Measurements from ENCODE around the gene SPOCK2. TPM values are rescaled to one million over a fixed set of nuclear protein-coding genes. Genes with fewer than 3 reads are reported as not detected.
A peak's percentile ranks its signal among the peaks of the same experiment; 100 is the strongest.

SPOCK2 gene
- total RNA-seq, 1 donor from 2014 or later = 9.6 TPM

- intact Hi-C loops (cut with DNase I) = no loop called here
- peak; percentile 10 for ATAC-seq (ENCODE audit: poor library complexity)
These were observed 61.9 kb downstream of the SPOCK2 start for GRCh38 chr10:72026278-72027111.

GRCh38 chr10:72025832-72026231, 62.5 kb downstream of the SPOCK2 start:
- intact Hi-C loops (cut with DNase I) = no loop called here
- ATAC-seq (ENCODE audit: poor library complexity) = no peak
- no peak for DNase-seq

More at GRCh38 chr10:72026278-72027111, 61.9 kb downstream of the SPOCK2 start:
- DNase-seq = peak; percentile 73

GRCh38 chr10:72025400-72025799, 63.0 kb downstream of the SPOCK2 start:
- no peak for DNase-seq
- ATAC-seq (ENCODE audit: poor library complexity) = no peak
- intact Hi-C loops (cut with DNase I) = no loop called here

GRCh38 chr10:72024596-72024995, 63.8 kb downstream of the SPOCK2 start:
- intact Hi-C loops (cut with DNase I) = no loop called here
- ATAC-seq (ENCODE audit: poor library complexity) (no peak), DNase-seq (no peak)

- no peak for DNase-seq
- intact Hi-C loops (cut with DNase I) = no loop called here
- ATAC-seq (ENCODE audit: poor library complexity) = no peak
These were observed 66.1 kb downstream of the SPOCK2 start for GRCh38 chr10:72022228-72022627.

- DNase-seq (no peak), ATAC-seq (ENCODE audit: poor library complexity) (no peak)
- intact Hi-C loops (cut with DNase I) = no loop called here
These were observed 67.2 kb downstream of the SPOCK2 start for GRCh38 chr10:72020914-72021809.

GRCh38 chr10:72019085-72019876, 69.1 kb downstream of the SPOCK2 start:
- ATAC-seq (ENCODE audit: poor library complexity) (no peak), DNase-seq (no peak)
- intact Hi-C loops (cut with DNase I) = no loop called here

- DNase-seq (peak; percentile 82), ATAC-seq (ENCODE audit: poor library complexity) (peak; percentile 82)
- intact Hi-C loops (cut with DNase I) = no loop called here
These were observed 71.6 kb downstream of the SPOCK2 start for GRCh38 chr10:72016608-72017300.

GRCh38 chr10:72015841-72016240, 72.5 kb downstream of the SPOCK2 start:
- DNase-seq (no peak), ATAC-seq (ENCODE audit: poor library complexity) (no peak)
- intact Hi-C loops (cut with DNase I) = no loop called here

- ATAC-seq (ENCODE audit: poor library complexity) = no peak
- no peak for DNase-seq
- intact Hi-C loops (cut with DNase I) = no loop called here
These were observed 73.4 kb downstream of the SPOCK2 start for GRCh38 chr10:72014785-72015480.

- ATAC-seq (ENCODE audit: poor library complexity) = no peak
- DNase-seq = peak; percentile 30
- intact Hi-C loops (cut with DNase I) = no loop called here
These were observed 74.2 kb downstream of the SPOCK2 start for GRCh38 chr10:72014197-72014596.

GRCh38 chr10:72013202-72013945, 75.0 kb downstream of the SPOCK2 start:
- intact Hi-C loops (cut with DNase I) = no loop called here
- DNase-seq (peak; percentile 77), ATAC-seq (ENCODE audit: poor library complexity) (peak; percentile 48)

- DNase-seq = no peak
- intact Hi-C loops (cut with DNase I) = no loop called here
- ATAC-seq (ENCODE audit: poor library complexity) = no peak
These were observed 75.6 kb downstream of the SPOCK2 start for GRCh38 chr10:72012796-72013195.

- intact Hi-C loops (cut with DNase I) = no loop called here
- no peak for ATAC-seq (ENCODE audit: poor library complexity)
- DNase-seq = no peak
These were observed 76.3 kb downstream of the SPOCK2 start for GRCh38 chr10:72011976-72012512.

GRCh38 chr10:72011468-72011867, 76.9 kb downstream of the SPOCK2 start:
- DNase-seq (no peak), ATAC-seq (ENCODE audit: poor library complexity) (no peak)
- intact Hi-C loops (cut with DNase I) = no loop called here

- intact Hi-C loops (cut with DNase I) = no loop called here
- ATAC-seq (ENCODE audit: poor library complexity) = no peak
- DNase-seq = no peak
These were observed 77.3 kb downstream of the SPOCK2 start for GRCh38 chr10:72011016-72011415.
